PC-3 (cell line): ENCODE results near the gene SIX1.

Experiments used
- EZH2phosphoT487 ChIP-seq: fragments of 300-600 bp; sonication (generic); IDR thresholded peaks from 2 replicates; pipeline ENCODE4 v1.6.1; 2018; ENCODE audit warnings: mild to moderate bottlenecking, antibody characterized with exemption, low read length, borderline replicate concordance
- TF ChIP-seq, protein P1 (sequence below): fragments of 300-600 bp; sonication (generic); conservative IDR thresholded peaks from 2 replicates; pipeline ENCODE4 v1.5.1; 2017; ENCODE audit warnings: antibody characterized with exemption, low read depth, mild to moderate bottlenecking, low read length

DNA sequence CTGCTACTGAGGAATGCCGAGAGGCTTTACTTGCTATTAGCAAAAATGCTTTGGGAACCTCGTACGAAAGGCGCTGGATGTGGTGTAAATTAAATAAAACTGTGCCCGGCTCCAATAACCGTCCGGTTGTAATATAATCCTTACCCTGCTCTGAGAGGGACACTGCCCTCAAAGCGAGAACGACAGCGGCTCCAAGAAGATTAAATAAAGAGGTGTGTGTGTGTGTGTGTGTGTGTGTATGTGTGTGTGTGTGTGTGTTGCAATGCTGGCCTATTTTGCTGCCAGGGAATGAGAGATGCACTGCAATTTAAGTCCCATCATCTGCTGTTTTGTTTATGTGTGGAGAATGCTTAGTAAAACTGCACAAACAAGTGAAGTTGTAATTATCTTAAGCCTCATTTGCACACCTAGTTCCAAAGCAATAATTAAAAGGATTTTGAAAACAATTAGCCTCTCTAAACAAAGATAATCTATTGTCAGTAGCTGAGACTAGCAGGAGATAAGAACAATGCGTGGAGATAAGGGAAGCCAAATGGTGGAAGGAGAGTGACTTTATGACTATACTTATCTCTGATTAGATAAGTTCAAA, 1.2 kb upstream of the SIX1 start:
- TF ChIP-seq, protein P1, sequence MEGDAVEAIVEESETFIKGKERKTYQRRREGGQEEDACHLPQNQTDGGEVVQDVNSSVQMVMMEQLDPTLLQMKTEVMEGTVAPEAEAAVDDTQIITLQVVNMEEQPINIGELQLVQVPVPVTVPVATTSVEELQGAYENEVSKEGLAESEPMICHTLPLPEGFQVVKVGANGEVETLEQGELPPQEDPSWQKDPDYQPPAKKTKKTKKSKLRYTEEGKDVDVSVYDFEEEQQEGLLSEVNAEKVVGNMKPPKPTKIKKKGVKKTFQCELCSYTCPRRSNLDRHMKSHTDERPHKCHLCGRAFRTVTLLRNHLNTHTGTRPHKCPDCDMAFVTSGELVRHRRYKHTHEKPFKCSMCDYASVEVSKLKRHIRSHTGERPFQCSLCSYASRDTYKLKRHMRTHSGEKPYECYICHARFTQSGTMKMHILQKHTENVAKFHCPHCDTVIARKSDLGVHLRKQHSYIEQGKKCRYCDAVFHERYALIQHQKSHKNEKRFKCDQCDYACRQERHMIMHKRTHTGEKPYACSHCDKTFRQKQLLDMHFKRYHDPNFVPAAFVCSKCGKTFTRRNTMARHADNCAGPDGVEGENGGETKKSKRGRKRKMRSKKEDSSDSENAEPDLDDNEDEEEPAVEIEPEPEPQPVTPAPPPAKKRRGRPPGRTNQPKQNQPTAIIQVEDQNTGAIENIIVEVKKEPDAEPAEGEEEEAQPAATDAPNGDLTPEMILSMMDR = no peak
- TF ChIP-seq EZH2phosphoT487 = no peak
